NCI-H1092 treated with DMSO at 0.1 percent for 48 hours (cell line): Measurements from ENCODE around the gene C1QC.

ENCODE experiments used
- DNase-seq: peaks from one replicate; lab custom pipeline; 2025; lab: John Stamatoyannopoulos, UW

The C1QC gene

GRCh38 chr1:22643381-22643780 is at the start of gene C1QC:
Gene C1QC (plus strand): TSS chr1:22643633. CDS start chr1:22644024, 391 bp downstream.
- DNase-seq, result no peak

- no peak for DNase-seq
Observed at GRCh38 chr1:22594396-22594795, 49.0 kb upstream of the C1QC start.

GRCh38 chr1:22595108-22595507 is 48.3 kb upstream of the C1QC start:
- no peak for DNase-seq

DNA sequence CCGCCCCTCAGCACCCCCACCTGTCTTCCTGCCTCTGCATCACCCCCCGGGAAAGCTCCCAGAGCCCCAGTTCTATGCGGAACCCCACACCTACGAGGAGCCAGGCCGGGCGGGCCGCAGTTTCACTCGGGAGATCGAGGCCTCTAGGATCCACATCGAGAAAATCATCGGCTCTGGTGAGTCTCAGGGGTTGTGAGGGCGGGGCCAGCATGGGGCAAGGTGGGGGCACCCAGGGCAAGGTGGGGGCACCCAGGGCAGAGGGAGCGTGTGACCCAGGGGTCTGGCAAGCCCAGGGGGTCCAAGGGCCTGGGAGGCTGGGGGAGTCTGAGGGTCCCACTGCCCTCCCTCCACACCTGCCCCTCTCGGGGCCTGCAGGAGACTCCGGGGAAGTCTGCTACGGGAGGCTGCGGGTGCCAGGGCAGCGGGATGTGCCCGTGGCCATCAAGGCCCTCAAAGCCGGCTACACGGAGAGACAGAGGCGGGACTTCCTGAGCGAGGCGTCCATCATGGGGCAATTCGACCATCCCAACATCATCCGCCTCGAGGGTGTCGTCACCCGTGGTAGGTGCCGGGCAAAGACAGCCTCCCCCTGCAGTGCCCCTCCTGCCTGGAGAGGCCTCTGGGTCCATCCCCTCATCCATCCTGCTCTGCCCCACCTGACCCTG is 46.0 kb upstream of the C1QC start:
- DNase-seq, result no peak

DNA sequence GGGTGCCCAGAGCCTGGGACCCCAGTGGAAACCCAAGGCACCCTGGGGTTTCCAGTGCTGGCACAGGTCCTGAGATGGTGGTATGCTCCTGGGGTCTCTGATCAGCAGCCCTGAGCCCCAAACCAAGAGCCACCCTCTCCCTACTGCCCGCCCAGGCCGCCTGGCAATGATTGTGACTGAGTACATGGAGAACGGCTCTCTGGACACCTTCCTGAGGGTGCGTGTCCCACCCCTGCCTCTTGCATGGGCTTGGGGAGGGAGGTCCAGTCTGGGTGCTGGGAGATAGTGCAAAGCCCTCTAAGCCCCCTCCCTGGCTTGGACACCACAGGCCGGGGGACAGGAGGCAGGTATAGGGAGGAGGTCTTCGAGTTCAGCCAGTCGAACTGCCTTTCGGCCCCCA is 45.4 kb upstream of the C1QC start:
- DNase-seq, result no peak

GRCh38 chr1:22598736-22599135 is 44.7 kb upstream of the C1QC start:
- DNase-seq, result no peak

DNA sequence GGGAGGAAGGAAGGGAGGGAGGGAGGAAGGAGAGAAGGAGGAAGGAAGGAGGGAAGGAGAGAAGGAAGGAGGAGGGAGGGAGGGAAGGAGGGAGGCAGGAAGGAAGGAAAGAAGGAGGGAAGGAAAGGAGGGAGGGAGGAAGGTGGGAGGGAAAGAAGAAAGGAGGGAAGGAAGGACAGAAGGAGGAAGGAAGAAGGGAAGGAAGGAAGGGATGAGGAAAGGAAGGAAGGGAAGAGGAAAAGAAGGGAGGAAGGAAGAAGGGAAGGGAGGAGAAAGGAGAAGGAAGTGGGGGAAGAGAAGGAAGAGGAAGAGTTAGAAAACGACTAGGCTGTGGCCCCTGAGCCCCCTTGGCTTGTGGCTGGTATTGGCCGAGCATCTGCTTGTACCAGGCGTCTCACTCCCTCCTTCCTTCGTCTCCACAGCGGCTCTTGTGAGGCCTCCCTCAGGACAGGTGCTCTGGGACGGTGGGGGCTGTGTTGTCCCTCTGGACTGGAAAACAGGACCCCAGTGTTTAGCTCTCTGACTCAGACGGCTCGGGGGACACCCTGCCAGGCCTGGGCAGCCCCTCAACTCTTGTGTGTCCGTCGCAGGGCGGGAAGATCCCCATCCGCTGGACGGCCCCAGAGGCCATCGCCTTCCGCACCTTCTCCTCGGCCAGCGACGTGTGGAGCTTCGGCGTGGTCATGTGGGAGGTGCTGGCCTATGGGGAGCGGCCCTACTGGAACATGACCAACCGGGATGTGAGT is 43.2 kb upstream of the C1QC start:
- DNase-seq, result no peak

DNA sequence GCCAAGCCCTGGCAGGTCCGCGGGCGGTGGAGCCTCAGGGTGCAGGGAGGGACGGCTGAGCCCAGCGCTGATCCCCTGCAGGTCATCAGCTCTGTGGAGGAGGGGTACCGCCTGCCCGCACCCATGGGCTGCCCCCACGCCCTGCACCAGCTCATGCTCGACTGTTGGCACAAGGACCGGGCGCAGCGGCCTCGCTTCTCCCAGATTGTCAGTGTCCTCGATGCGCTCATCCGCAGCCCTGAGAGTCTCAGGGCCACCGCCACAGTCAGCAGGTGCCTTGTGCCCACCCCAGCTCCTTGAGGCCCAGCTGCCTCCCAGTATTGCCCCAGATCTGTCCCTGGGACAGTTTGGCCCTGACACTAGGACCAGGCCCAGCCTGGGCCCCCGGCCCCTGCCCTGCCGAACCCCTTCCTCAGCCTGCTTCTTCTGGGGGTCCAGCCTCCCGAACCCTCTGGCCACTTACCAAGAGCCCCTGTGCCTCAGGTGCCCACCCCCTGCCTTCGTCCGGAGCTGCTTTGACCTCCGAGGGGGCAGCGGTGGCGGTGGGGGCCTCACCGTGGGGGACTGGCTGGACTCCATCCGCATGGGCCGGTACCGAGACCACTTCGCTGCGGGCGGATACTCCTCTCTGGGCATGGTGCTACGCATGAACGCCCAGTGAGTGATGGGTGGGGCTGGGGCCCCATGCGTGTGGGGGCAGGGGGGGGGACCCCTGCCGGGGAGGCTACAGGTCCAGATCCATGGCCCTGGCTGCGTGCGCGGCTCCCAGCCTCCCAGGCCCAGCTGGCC is 42.4 kb upstream of the C1QC start:
- DNase-seq, result no peak

DNA sequence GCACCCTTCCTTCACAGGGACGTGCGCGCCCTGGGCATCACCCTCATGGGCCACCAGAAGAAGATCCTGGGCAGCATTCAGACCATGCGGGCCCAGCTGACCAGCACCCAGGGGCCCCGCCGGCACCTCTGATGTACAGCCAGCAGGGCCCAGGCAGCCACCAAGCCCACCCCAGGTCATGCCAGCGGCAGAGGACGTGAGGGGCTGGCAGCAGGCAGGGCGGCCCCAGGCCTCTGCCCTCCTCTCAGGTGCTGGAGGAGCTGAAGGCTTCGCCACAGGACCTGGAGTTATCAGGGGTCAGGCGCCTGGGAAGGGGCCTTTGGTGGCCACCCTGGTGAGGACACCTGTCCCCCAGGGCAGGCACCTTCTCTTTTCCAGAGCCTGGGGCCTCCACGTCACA is 41.8 kb upstream of the C1QC start:
- no peak for DNase-seq

- DNase-seq, result no peak
Observed at GRCh38 chr1:22602060-22602740, 41.2 kb upstream of the C1QC start.

GRCh38 chr1:22606161-22606560 is 37.3 kb upstream of the C1QC start:
- no peak for DNase-seq

- DNase-seq, result no peak
Observed at GRCh38 chr1:22607154-22607553, 36.3 kb upstream of the C1QC start.

- no peak for DNase-seq
Observed at GRCh38 chr1:22608361-22608760, 35.1 kb upstream of the C1QC start.

DNA sequence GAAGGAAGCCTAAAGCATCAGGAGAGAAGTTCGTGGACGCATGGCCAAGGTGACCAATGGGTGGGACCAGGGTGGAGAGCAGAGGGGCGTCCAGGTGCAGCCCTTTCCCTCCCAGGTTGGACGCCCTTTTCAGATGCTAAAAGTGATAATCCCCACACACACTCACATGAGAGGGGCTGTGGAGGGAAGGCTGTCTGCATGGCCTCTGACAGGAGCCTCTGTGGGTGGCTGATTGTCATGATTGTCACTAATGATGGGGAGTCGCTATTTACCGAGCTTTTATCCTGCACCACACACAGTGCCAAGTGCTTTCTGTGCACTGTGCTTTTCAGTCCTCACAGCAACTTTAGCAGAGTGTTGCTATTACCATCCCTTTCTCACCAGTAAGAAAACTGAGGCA is 34.1 kb upstream of the C1QC start:
- DNase-seq, result no peak

- no peak for DNase-seq
Observed at GRCh38 chr1:22611530-22611947, 31.9 kb upstream of the C1QC start.

DNA sequence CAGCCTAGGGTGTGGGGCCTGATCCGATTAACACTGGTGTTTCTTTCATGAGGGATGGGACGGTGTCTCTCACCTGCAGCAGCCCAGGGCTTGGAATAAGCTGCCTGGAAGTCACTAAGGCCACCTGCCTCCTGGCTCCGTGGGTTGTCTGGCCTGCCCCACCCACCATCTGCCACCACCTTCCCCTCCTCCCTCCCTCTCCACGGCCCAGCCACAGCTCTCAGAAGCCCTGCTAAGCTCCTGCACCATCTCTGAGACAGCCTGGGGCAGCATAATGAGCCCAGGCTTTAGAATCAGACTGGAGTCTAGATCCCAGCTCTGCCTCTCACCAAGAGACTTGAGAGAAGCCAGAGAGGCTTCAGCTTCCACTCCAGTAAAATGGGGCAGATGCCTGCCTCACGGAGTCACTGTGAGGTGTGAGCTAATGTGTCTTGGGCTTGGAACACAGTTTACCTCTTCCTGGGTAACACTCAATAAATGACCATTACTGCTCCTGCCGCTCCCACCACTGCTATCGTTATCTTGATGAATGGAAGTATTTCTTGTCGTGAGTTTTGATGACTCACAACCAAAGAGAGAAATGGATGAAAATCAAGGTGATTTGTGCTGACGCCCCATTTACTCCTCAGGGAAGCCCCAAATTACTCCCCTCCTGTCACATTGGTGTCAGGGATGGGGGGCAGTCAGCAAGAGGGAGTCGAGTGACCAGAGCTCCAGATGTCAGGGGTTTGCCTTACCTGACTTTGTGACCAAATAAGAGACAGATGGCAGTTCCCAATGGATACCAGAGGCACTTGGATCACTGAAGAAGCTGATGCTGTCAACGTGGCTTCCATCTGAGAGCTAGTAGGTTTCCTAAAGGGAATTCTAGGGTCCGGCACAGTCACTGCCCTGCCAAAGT is 30.5 kb upstream of the C1QC start:
- peak; percentile 33 for DNase-seq

DNA sequence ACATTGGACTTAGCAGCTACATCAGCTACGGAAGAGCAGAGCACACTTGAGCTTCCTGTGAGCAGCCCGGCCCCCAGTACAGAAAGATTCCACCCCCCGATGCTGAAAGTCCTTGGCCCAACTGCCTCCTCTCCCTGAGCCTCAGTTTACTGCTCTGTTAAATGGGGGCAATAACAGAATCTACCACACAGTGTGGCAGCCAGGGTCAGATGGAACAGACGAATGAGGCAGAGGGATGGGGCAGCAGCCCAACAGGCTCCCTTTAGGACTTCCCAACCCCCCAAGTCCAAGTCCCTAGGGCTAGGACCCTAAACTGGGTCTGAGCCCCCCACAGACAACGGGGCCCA is 29.9 kb upstream of the C1QC start:
- DNase-seq, result no peak

GRCh38 chr1:22613951-22614350 is 29.5 kb upstream of the C1QC start:
- no peak for DNase-seq

GRCh38 chr1:22615886-22616285 is 27.5 kb upstream of the C1QC start:
- DNase-seq, result no peak

- no peak for DNase-seq
Observed at GRCh38 chr1:22616571-22616970, 26.9 kb upstream of the C1QC start.

DNA sequence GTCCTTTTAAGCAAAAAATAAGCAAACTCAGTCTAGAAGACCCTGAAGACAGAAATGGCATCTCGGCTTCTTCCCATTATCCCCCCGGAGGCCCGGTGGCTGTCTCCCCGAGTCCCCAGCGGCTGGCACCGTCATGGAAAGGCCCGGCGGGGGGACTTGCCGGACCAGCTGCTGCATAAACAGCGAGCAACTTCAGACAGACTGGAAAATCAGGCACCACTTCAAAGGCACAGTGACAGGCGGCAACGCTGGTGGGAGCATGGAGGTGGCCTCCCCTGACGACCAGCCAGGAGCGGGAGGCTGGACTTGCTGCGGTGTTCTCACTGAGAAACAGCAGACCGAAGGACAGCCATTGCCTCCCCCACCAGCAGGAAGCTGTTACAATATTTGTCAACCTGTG is 25.4 kb upstream of the C1QC start:
- peak; percentile 82 for DNase-seq
